ENCODE data around the gene SUSD4.

GRCh38 chr1:223188618-223189356 lies 175.2 kb downstream of the SUSD4 start:
- no peak for TF ChIP-seq CTCF (IDR thresholded peaks at IDR 0.05)
- no peak for TF ChIP-seq EZH2phosphoT487 (IDR thresholded peaks at IDR 0.05)
- no peak for TF ChIP-seq EZH2 (IDR thresholded peaks at IDR 0.05)
